GM19023 (cell line): Measurements from ENCODE around the gene KTI12.

Experiments used
- ATAC-seq: cut with Tn5 transposase; IDR thresholded peaks from one replicate; pipeline ENCODE4 v1.9.1; 2021; ENCODE audit warnings: mild to moderate bottlenecking, moderate library complexity; ENCODE audit not compliant: unreplicated experiment

The KTI12 gene

GRCh38 chr1:51989582-51990477 is 43.8 kb downstream of the KTI12 start:
- ATAC-seq: no peak

GRCh38 chr1:51988254-51988653 is 45.4 kb downstream of the KTI12 start:
- no peak for ATAC-seq

DNA sequence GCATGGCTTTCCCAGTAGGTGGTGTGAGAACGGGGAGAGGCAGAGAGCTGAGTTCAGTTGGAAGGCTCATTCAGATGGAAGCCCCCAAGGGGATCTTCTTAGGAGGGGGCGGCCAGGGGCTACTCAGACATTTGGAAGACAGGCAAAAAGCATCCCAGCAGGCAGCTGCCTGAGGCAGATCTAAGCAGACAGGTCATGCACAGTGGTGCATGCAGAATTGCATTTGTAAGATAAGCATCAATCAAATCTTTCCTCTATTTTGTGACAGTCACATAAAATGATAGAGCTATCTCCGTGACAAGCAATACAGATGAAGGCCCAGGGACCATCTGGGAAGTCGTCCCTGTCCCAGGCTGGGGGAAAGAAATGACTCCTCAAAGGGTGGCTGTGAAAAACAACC is 46.9 kb downstream of the KTI12 start:
- ATAC-seq: no peak

- no peak for ATAC-seq
These were observed 51.4 kb downstream of the KTI12 start for GRCh38 chr1:51982161-51982560.
